Neural cell (in vitro differentiated cells): ENCODE results near the gene SLC5A5.

ENCODE experiments used
- MXI1 ChIP-seq: fragments of 450-650 bp; conservative IDR thresholded peaks from 2 replicates; pipeline ENCODE4 v1.6.1; 2014; ENCODE audit warnings: antibody characterized with exemption, mild to moderate bottlenecking; ENCODE audit not compliant: poor library complexity, severe bottlenecking
- SMC3 ChIP-seq: fragments of 450-650 bp; conservative IDR thresholded peaks from 2 replicates; pipeline ENCODE4 v1.6.1; 2014; ENCODE audit warnings: antibody characterized with exemption, mild to moderate bottlenecking, moderate library complexity; ENCODE audit not compliant: poor library complexity
- TAF1 ChIP-seq: IDR thresholded peaks from 2 replicates; pipeline ENCODE4 v1.6.1; 2012; ENCODE audit warnings: low read depth

- no peak for TF ChIP-seq SMC3
- TF ChIP-seq MXI1: no peak
- TF ChIP-seq TAF1: no peak
Measured at GRCh38 chr19:17860993-17861360, 10.8 kb upstream of the SLC5A5 start.
